ENCODE results near the gene RAB40C. TPM values are rescaled to one million over a fixed set of nuclear protein-coding genes. Genes with fewer than 3 reads are reported as not detected.
A peak's percentile ranks its signal among the peaks of the same experiment; 100 is the strongest.

RAB40C gene
- total RNA-seq, 2 donors from 2014 or later: 12.1 to 13.0 TPM

GRCh38 chr16:557463-558297 is 32.2 kb upstream of the RAB40C start:
- Mint-ChIP-seq H3K9me3 (no peaks in the 10 kb centered on the region), H3K27ac (no peak overlapping the region), H3K36me3 (no peaks in the 10 kb centered on the region)
- DNase-seq (ENCODE audit: low spot score in 2 of 2): no peak
- ATAC-seq: peak in 1 of 2 donors; percentile 8

DNA sequence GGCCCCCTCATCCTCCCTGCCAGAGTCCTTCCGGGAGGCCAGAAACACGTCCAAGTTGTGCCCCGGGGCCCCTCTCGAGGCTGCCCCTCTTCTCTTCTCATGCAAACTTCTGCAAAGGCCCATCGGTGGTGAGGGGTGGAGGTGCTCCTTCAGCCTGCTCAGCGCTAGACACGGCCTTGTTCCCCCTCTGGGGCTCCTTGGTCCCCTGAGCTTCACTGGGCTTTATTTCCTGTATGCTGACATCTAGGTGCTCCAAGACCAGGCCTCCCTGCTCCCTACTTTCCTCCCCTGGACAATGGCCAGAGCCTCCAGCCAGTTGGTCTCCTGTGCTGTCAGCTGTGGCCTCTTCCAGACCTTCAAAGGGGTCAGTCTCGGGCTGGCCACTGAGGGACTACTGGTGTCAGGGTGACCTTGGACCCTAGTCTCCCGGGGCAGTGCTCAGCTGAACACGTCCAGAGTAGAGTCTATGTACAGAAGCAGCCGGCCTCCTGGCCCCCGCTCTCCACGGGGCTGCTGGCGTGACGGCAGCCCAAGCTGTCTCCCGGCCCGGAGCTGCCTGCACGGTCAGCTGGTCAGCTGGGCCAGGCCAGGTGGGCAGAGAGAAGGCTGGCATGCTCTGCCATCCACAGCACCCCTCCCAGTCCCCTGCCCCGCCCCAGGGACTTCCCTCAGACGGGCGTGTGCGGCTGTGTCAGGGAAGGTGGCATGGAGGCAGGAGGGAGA is 31.4 kb upstream of the RAB40C start:
- no peak overlapping the region for H3K27ac Mint-ChIP-seq
- DNase-seq (ENCODE audit: low spot score in 2 of 2): no peak
- no peaks in the 10 kb centered on the region for H3K36me3 Mint-ChIP-seq
- ATAC-seq: peak in 1 of 2 donors; percentile 23
- H3K9me3 Mint-ChIP-seq: no peaks in the 10 kb centered on the region

DNA sequence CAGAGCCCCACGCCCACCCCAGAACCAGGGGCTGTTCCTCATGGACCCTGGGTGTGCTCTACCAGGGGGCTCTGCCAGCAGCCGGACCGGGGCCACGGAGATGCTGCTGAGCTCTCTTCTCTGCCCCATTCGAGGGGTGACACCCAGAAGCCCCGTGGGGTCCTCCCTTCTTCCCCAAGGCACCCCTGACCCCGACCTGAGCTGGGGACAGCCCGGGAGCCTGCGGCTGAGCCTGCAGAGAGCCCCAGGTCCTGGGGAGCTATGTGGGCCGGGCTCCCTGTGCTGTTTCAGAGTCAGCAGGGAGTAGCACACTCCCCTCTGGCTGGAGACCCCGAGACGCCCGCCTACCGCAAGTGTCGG is 30.9 kb upstream of the RAB40C start:
- H3K36me3 Mint-ChIP-seq: no peaks in the 10 kb centered on the region
- no peak for DNase-seq (ENCODE audit: low spot score in 2 of 2)
- H3K27ac Mint-ChIP-seq: no peak overlapping the region
- no peak for ATAC-seq
- no peaks in the 10 kb centered on the region for H3K9me3 Mint-ChIP-seq

- DNase-seq (ENCODE audit: low spot score in 2 of 2) (no peak), ATAC-seq (no peak)
- Mint-ChIP-seq H3K27ac (no peak overlapping the region), H3K9me3 (no peaks in the 10 kb centered on the region), H3K36me3 (no peaks in the 10 kb centered on the region)
Measured at GRCh38 chr16:559411-560203, 30.3 kb upstream of the RAB40C start.

DNA sequence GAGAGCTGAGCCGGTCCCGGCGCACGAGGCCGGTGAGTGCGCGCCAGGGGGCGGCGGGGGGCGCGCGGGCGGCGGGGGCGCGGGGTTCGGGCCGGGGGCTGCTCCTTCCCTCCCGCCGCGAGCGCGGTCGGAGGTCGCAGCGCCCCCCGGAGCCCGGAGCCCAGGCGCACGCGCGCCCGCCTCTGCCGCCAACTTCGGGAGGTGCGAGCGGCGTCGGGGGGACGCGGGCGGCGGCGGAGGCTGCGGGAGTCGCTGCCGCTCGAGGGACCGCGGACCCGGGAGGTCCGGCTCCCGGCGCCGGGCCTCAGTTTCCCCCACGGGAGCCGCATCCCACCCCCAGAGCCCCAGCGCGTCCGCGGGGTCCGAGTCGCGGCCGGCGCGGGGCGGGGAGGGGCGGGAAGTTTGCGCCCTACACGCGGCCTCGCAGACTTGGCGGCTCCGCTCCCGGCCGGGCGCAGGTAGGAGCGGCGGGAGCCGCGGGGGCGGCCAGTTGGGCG is 29.6 kb upstream of the RAB40C start, which contains the start of gene PRR35:
TSS of gene PRR35 (plus strand) at position 191 of the 497 bp plus-strand sequence. CDS start 2,901 bp downstream, outside the sequence.
- Mint-ChIP-seq H3K9me3 (no peaks in the 10 kb centered on the region), H3K27ac (no peak within 1 kb of the TSS), H3K36me3 (no peaks in the 10 kb centered on the region)
- DNase-seq (ENCODE audit: low spot score in 2 of 2): no peak
- ATAC-seq: no peak

- H3K36me3 Mint-ChIP-seq: no peaks in the 10 kb centered on the region
- ATAC-seq (no peak), DNase-seq (ENCODE audit: low spot score in 2 of 2) (no peak)
- no peaks in the 10 kb centered on the region for H3K9me3 Mint-ChIP-seq
- no peak overlapping the region for H3K27ac Mint-ChIP-seq
Measured at GRCh38 chr16:560701-561412, 29.0 kb upstream of the RAB40C start.

DNA sequence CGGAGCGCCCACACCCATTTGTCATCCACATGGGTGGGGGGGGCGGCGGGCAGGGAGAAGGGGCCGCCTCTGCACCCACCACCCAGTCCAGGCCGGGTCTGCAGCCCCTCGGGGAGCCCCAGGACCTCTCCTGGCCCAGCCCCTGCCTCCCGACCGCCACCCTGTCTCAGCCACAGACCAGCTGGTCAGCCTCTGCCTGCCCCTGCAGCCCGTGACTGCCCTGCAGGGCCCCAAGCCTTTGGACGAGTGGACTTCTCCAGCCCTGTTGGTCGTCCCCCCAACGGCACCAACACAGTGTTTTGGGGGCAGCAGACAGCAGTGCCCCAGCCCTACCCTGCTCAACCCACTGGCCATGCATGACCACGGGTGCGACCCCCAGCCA is 28.5 kb upstream of the RAB40C start:
- Mint-ChIP-seq H3K27ac (no peak overlapping the region), H3K9me3 (no peaks in the 10 kb centered on the region), H3K36me3 (no peaks in the 10 kb centered on the region)
- no peak for ATAC-seq
- no peak for DNase-seq (ENCODE audit: low spot score in 2 of 2)

GRCh38 chr16:561957-562938 is 27.6 kb upstream of the RAB40C start:
- no peak overlapping the region for H3K27ac Mint-ChIP-seq
- no peak for ATAC-seq
- no peak for DNase-seq (ENCODE audit: low spot score in 2 of 2)
- no peaks in the 10 kb centered on the region for H3K9me3 Mint-ChIP-seq
- H3K36me3 Mint-ChIP-seq: no peaks in the 10 kb centered on the region

DNA sequence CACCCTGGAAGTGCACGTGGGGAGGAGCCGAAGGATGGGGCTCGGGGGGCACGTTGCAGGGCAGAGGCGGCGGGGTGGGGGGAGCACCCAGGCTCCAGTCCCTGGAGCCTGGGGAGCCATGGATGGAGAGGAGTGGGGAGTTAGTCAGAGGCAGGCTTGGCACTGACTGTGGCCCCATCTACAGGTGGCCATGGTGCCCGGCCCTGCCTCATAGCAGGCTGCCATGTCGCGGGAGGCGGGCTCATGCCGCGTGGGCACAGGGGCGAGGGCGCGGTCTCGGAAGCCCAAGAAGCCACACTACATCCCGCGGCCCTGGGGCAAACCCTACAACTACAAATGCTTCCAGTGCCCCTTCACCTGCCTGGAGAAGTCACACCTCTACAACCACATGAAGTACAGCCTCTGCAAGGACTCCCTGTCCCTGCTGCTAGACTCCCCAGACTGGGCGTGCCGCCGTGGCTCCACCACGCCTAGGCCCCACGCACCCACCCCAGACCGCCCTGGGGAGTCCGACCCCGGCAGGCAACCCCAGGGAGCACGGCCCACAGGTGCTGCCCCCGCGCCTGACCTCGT is 26.7 kb upstream of the RAB40C start:
- no peaks in the 10 kb centered on the region for H3K9me3 Mint-ChIP-seq
- no peak overlapping the region for H3K27ac Mint-ChIP-seq
- no peak for DNase-seq (ENCODE audit: low spot score in 2 of 2)
- no peaks in the 10 kb centered on the region for H3K36me3 Mint-ChIP-seq
- ATAC-seq: no peak

DNA sequence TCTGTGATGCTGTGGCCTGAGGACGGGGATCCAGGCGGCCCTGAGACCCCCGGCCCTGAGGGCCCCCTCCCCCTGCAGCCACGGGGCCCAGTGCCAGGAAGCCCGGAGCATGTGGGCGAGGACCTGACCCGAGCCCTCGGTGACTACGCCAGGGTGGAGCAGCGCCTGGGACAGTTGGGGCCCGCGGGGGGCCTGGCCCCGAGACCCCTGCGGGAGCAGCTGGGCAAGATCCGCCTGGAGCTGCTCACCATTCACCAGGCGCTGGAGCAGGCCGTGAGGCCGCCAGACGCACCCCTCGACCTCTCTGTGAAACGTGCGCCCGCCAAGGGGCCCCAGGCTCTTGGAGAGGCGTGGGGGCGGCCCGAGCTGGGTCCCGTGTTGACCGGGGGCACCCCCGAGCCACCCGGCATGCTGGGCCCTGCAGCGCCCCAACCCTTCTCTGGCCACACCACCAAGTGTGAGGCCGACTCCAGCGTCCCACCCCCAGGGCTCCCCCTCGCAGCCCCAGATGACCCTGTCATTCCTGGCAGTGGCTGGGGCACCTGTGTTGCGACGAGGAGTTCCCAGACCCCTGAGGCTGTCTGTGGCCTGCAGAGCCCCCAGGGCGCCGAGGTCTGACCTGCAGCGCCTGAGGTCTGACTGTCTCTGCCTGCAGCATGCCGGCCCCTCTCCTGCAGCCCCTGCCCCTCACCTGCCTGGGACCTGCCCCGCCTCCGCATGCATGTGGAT is 25.0 kb upstream of the RAB40C start:
- ATAC-seq (no peak), DNase-seq (ENCODE audit: low spot score in 2 of 2) (no peak)
- no peaks in the 10 kb centered on the region for H3K9me3 Mint-ChIP-seq
- no peak overlapping the region for H3K27ac Mint-ChIP-seq
- no peaks in the 10 kb centered on the region for H3K36me3 Mint-ChIP-seq

DNA sequence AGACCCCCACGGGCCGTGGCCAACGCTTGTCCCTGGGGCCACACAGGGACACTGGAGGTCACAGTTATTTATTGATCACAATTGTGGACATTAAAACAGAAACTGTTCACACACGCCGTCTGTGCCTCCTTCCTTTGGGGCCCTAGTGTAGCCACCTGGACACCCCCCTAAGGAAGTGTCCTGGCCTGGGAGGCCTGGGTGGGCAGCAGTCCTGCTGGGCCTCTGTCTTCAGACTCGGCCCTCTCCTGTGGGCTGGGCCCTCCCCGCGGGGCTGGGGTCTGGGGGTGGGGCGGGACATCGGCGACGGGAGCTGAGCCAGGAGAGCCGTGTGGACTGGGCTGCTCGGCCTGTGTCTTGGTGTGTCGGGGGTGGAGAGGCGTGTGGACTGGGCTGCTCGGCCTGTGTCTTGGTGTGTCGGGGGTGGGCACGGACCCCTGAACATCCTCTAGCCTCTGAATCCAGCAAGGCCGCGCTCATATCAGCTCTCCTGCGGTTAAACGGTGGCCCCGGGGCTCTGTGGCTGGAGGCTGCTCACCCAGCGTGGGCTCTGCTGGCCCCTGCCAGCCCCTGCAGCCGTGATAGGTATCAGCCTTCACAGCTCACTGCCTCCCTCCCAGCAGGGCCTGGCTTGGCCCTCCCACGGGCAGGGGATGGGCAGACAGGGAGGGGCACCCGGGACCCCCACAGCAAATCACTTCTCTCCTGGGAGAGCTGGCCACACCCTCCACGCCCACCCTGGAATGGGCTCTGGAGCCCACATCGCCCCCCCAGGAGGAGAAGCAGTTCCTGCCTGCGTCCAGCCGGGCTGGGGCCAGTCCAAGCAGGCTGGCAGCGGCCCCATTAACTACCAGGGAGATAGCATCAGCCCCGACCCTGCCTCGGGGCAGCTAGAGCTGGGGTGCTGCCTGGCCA is 24.2 kb upstream of the RAB40C start:
- H3K27ac Mint-ChIP-seq: no peak overlapping the region
- ATAC-seq (no peak), DNase-seq (ENCODE audit: low spot score in 2 of 2) (no peak)
- no peaks in the 10 kb centered on the region for H3K9me3 Mint-ChIP-seq
- H3K36me3 Mint-ChIP-seq: no peaks in the 10 kb centered on the region

DNA sequence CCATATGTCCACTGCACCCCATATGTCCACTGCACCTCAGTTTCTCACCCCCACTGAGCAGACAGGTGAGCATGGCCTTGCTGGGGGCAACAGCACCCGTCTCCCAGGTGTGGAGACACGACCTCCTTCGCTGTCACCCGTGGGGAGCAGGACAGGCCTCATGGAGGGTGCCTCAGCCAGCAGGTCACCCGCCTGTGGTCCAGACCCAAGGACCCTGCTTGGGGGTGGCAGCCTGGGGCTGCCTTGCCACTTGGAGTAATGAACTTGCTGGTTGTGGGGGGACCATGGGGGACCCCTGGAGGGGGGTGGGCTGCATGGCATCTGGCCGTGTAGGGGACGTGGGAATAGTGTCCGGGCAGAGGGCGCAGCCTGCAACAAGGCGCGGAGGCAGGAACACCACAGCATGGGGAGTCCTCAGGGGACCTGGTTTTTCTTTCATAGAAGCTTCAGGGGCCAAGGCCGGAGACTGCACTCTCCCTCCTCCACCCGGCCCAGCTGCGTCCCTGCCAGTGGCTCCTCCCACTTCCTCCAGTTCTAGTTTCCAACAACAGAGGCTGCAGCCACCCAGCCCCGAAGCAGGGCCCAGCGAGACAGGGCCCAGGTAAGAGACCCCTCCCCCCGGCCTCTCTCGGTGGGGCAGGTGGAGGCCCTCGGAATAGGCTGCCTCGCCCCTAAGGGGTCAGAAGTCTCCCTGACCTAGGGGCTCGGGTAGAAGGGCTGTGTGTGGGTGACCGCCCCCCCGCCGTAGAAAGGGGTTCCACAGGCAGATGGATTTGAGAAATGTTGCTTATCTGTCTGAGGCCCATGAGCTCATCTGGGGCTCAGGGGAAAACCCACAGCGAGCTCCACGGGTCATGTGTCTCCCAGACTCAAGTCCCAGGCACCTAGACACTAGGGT is 23.1 kb upstream of the RAB40C start, which contains the start of gene NHLRC4:
TSS of gene NHLRC4 (plus strand) at position 531 of the 898 bp plus-strand sequence. CDS start 1,043 bp downstream, outside the sequence.
- DNase-seq (ENCODE audit: low spot score in 2 of 2) (peak in 1 of 2 donors; percentile 63), ATAC-seq (peak; percentile 57 to 62)
- H3K36me3 Mint-ChIP-seq: no peaks in the 10 kb centered on the region
- no peaks in the 10 kb centered on the region for H3K9me3 Mint-ChIP-seq
- H3K27ac Mint-ChIP-seq: peak within 1 kb of the TSS; percentile 55 to 71
